Kidney epithelial cell (primary cell): ENCODE results near the gene LMNA. TPM values are rescaled to one million over a fixed set of nuclear protein-coding genes. Genes with fewer than 3 reads are reported as not detected.

ENCODE experiments used
- DNase-seq: peaks from one replicate; pipeline ENCODE4 v3.0.0-alpha.2; 2010; ENCODE audit warnings: low read depth
- H3K27me3 ChIP-seq: 2 replicates; pipeline ENCODE4 v1.6.0; 2011; ENCODE audit warnings: low read length; ENCODE audit not compliant: control insufficient read depth, insufficient read depth
- H3K36me3 ChIP-seq: 2 replicates; pipeline ENCODE4 v1.5.1; 2011; ENCODE audit warnings: low read length; ENCODE audit not compliant: control insufficient read depth, insufficient read depth
- H3K4me3 ChIP-seq: 2 replicates; pipeline ENCODE4 v1.5.1; 2011; ENCODE audit warnings: low read depth, mild to moderate bottlenecking, control low read depth, low read length
- CTCF ChIP-seq: IDR thresholded peaks from 2 replicates; pipeline ENCODE4 v1.5.1; 2011; ENCODE audit warnings: mild to moderate bottlenecking, moderate library complexity, low read length, control low read depth, inconsistent platforms; ENCODE audit not compliant: insufficient read depth, poor library complexity, severe bottlenecking
- total RNA-seq: library from RNA; depleted of rRNA; stranded (reverse); fragments of >200 nt; gene quantifications from 2 replicates; pipeline ENCODE4 v1.2.3, GENCODE V29; 2015

LMNA gene
- total RNA-seq, 1 donor from 2014 or later = 280 TPM

- Histone ChIP-seq H3K27me3 (no peaks in the 10 kb centered on the region), H3K36me3 (no peaks in the 10 kb centered on the region), H3K4me3 (no peak overlapping the region)
- no peak for TF ChIP-seq CTCF
- no peak for DNase-seq
Measured at GRCh38 chr1:156095906-156096508, 18.5 kb upstream of the LMNA start.

GRCh38 chr1:156096640-156097391 is 17.7 kb upstream of the LMNA start:
- H3K36me3 ChIP-seq = no peaks in the 10 kb centered on the region
- no peaks in the 10 kb centered on the region for H3K27me3 ChIP-seq
- no peak for DNase-seq
- peak; percentile 98 for TF ChIP-seq CTCF
- no peak overlapping the region for H3K4me3 ChIP-seq

GRCh38 chr1:156097499-156098178 is 16.9 kb upstream of the LMNA start:
- H3K4me3 ChIP-seq = no peak overlapping the region
- DNase-seq = no peak

GRCh38 chr1:156098784-156099183 is 15.7 kb upstream of the LMNA start:
- no peak overlapping the region for H3K4me3 ChIP-seq
- no peak for TF ChIP-seq CTCF
- DNase-seq = no peak
- H3K36me3 ChIP-seq = no peaks in the 10 kb centered on the region
- no peaks in the 10 kb centered on the region for H3K27me3 ChIP-seq

More at GRCh38 chr1:156097499-156098178, 16.9 kb upstream of the LMNA start:
- no peaks in the 10 kb centered on the region for H3K36me3 ChIP-seq
- H3K27me3 ChIP-seq = no peaks in the 10 kb centered on the region
- TF ChIP-seq CTCF = no peak

- DNase-seq = no peak
- Histone ChIP-seq H3K36me3 (no peaks in the 10 kb centered on the region), H3K27me3 (no peaks in the 10 kb centered on the region), H3K4me3 (no peak overlapping the region)
- no peak for TF ChIP-seq CTCF
Measured at GRCh38 chr1:156099282-156099681, 15.2 kb upstream of the LMNA start.
